Measurements from ENCODE around the gene FLOT1. TPM values are rescaled to one million over a fixed set of nuclear protein-coding genes. Genes with fewer than 3 reads are reported as not detected.

Gene FLOT1
- total and polyA plus RNA-seq, 2 of the 13 experiments (the other 11 are each of a cell fraction or from before 2014, with no cell fraction given) = 82.3 to 130 TPM

- TF ChIP-seq AHDC1 (CRISPR knock-in tag; IDR thresholded peaks at IDR 0.05; ENCODE audit: borderline replicate concordance) (no peak), CREM (IDR thresholded peaks at IDR 0.05) (no peak), CREM (CRISPR knock-in tag; IDR thresholded peaks at IDR 0.05) (no peak), RBAK (CRISPR knock-in tag; IDR thresholded peaks at IDR 0.05) (no peak), ZBTB25 (CRISPR knock-in tag; IDR thresholded peaks at IDR 0.05) (no peak), ONECUT2 (CRISPR knock-in tag; IDR thresholded peaks at IDR 0.05) (no peak), EHMT2 (IDR thresholded peaks at IDR 0.05; ENCODE audit: borderline replicate concordance, low read depth, low read length) (no peak), KDM6A (CRISPR knock-in tag; IDR thresholded peaks at IDR 0.05; ENCODE audit: low read depth) (no peak), ZNF670 (CRISPR knock-in tag; IDR thresholded peaks at IDR 0.05; ENCODE audit: borderline replicate concordance) (no peak), PRDM15 (CRISPR knock-in tag; IDR thresholded peaks at IDR 0.05) (no peak), SALL2 (CRISPR knock-in tag; IDR thresholded peaks at IDR 0.05) (no peak), ZNF362 (CRISPR knock-in tag; IDR thresholded peaks at IDR 0.05; ENCODE audit: borderline replicate concordance) (no peak), ZFP36 (IDR thresholded peaks at IDR 0.05; ENCODE audit: borderline replicate concordance, low read depth, low read length, partially characterized antibody) (no peak), MLLT10 (CRISPR knock-in tag; IDR thresholded peaks at IDR 0.05) (no peak), SIX4 (CRISPR knock-in tag; IDR thresholded peaks at IDR 0.05) (no peak), SP140L (CRISPR knock-in tag; IDR thresholded peaks at IDR 0.05; ENCODE audit: borderline replicate concordance) (no peak), ZNF207 (IDR thresholded peaks at IDR 0.05; ENCODE audit: borderline replicate concordance) (no peak)
Observed at GRCh38 chr6:30730601-30731435, 11.7 kb downstream of the FLOT1 start (continued).
